ENCODE measurements around the gene PRCD. TPM values are rescaled to one million over a fixed set of nuclear protein-coding genes. Genes with fewer than 3 reads are reported as not detected.
A peak's percentile ranks its signal among the peaks of the same experiment; 100 is the strongest.

Gene PRCD
- total and polyA plus RNA-seq, 2 experiments from 2014 or later: 0.43 to 3.4 TPM

GRCh38 chr17:76546556-76547182 is 6.8 kb downstream of the PRCD start:
- Histone ChIP-seq H3K36me3 (ENCODE audit: low read depth) (no peaks in the 10 kb centered on the region), H3F3A (ENCODE audit: insufficient read depth) (peaks cover 34% of the 10 kb centered on the region), H3K27ac (peak overlapping the region; percentile 67), H3K27me3 (replicated peaks; ENCODE audit: insufficient read depth) (no peaks in the 10 kb centered on the region), H3K79me2 (ENCODE audit: insufficient read depth) (no peaks in the 10 kb centered on the region), H3K9me2 (ENCODE audit: insufficient read depth) (no peaks in the 10 kb centered on the region), H3K9me3 (ENCODE audit: low read depth) (no peaks in the 10 kb centered on the region), H4K20me1 (ENCODE audit: insufficient read depth) (no peaks in the 10 kb centered on the region), H3K4me1 (ENCODE audit: insufficient read depth) (peaks cover 20% of the 10 kb centered on the region), H3K4me3 (no peak overlapping the region), H3K4me2 (ENCODE audit: unreplicated experiment) (peak overlapping the region; percentile 48), H3K9ac (peak overlapping the region; percentile 65), H2AFZ (no peak overlapping the region)
- WGBS, 2 experiments (ENCODE audit: low coverage in 1 of 2, low lambda C conversion rate in 2 of 2, missing lambda C conversion rate in 2 of 2): 50 to 52% methylated on average over 11 of the region's 11 CpGs
- TF ChIP-seq EZH2 (IDR thresholded peaks at IDR 0.05; ENCODE audit: insufficient read depth, poor library complexity, severe bottlenecking) (no peak), EZH2phosphoT487 (IDR thresholded peaks at IDR 0.05; ENCODE audit: insufficient read depth, low read depth) (no peak)
- in situ Hi-C loops (cut with MboI): no loop called here
- peak; percentile 93 for DNase-seq

- H4K20me1 ChIP-seq (ENCODE audit: insufficient read depth): no peaks in the 10 kb centered on the region
- peak overlapping the region; percentile 67 for H3K27ac ChIP-seq
- TF ChIP-seq EZH2 (IDR thresholded peaks at IDR 0.05; ENCODE audit: insufficient read depth, poor library complexity, severe bottlenecking) (no peak), EZH2phosphoT487 (IDR thresholded peaks at IDR 0.05; ENCODE audit: insufficient read depth, low read depth) (no peak)
- WGBS, 2 experiments (ENCODE audit: low coverage in 1 of 2, low lambda C conversion rate in 2 of 2, missing lambda C conversion rate in 2 of 2): 14 to 40% methylated on average over 3 of the region's 3 CpGs
- peaks cover 20% of the 10 kb centered on the region for H3K4me1 ChIP-seq (ENCODE audit: insufficient read depth)
- H3K4me2 ChIP-seq (ENCODE audit: unreplicated experiment): peak overlapping the region; percentile 48
- in situ Hi-C loops (cut with MboI): no loop called here
- H3K4me3 ChIP-seq: no peak overlapping the region
- peak overlapping the region; percentile 65 for H3K9ac ChIP-seq
- H3K36me3 ChIP-seq (ENCODE audit: low read depth): no peaks in the 10 kb centered on the region
- no peaks in the 10 kb centered on the region for H3K9me2 ChIP-seq (ENCODE audit: insufficient read depth)
- no peaks in the 10 kb centered on the region for H3K27me3 ChIP-seq (replicated peaks; ENCODE audit: insufficient read depth)
- H3K9me3 ChIP-seq (ENCODE audit: low read depth): no peaks in the 10 kb centered on the region
- H3K79me2 ChIP-seq (ENCODE audit: insufficient read depth): no peaks in the 10 kb centered on the region
- peak; percentile 77 for DNase-seq
- H2AFZ ChIP-seq: no peak overlapping the region
- H3F3A ChIP-seq (ENCODE audit: insufficient read depth): peaks cover 36% of the 10 kb centered on the region
Observed at GRCh38 chr17:76547183-76547641, 7.4 kb downstream of the PRCD start.

- no peak overlapping the region for H3K4me3 ChIP-seq
- H3K27ac ChIP-seq: no peak overlapping the region
- TF ChIP-seq EZH2 (IDR thresholded peaks at IDR 0.05; ENCODE audit: insufficient read depth, poor library complexity, severe bottlenecking) (no peak), EZH2phosphoT487 (IDR thresholded peaks at IDR 0.05; ENCODE audit: insufficient read depth, low read depth) (no peak)
- H3K79me2 ChIP-seq (ENCODE audit: insufficient read depth): no peaks in the 10 kb centered on the region
- no peak overlapping the region for H3K4me2 ChIP-seq (ENCODE audit: unreplicated experiment)
- H3K9me2 ChIP-seq (ENCODE audit: insufficient read depth): no peaks in the 10 kb centered on the region
- no peaks in the 10 kb centered on the region for H3K27me3 ChIP-seq (replicated peaks; ENCODE audit: insufficient read depth)
- H3K4me1 ChIP-seq (ENCODE audit: insufficient read depth): peaks cover 20% of the 10 kb centered on the region
- no peak overlapping the region for H2AFZ ChIP-seq
- H3K36me3 ChIP-seq (ENCODE audit: low read depth): no peaks in the 10 kb centered on the region
- H4K20me1 ChIP-seq (ENCODE audit: insufficient read depth): no peaks in the 10 kb centered on the region
- H3K9me3 ChIP-seq (ENCODE audit: low read depth): no peaks in the 10 kb centered on the region
- DNase-seq: no peak
- H3K9ac ChIP-seq: 0 out of 2 replicates have a peak overlapping the region, but pooled peaks have one; percentile 65
- H3F3A ChIP-seq (ENCODE audit: insufficient read depth): peaks cover 36% of the 10 kb centered on the region
- 68 to 79% methylated on average over 2 of the region's 2 CpGs for WGBS, 2 experiments (ENCODE audit: low coverage in 1 of 2, low lambda C conversion rate in 2 of 2, missing lambda C conversion rate in 2 of 2)
- in situ Hi-C loops (cut with MboI): no loop called here
Observed at GRCh38 chr17:76547642-76548202, 7.9 kb downstream of the PRCD start.

GRCh38 chr17:76548378-76549214 is 8.8 kb downstream of the PRCD start:
- Histone ChIP-seq H3K79me2 (ENCODE audit: insufficient read depth) (no peaks in the 10 kb centered on the region), H3K9ac (no peak overlapping the region), H3K36me3 (ENCODE audit: low read depth) (no peaks in the 10 kb centered on the region), H2AFZ (no peak overlapping the region), H3K9me2 (ENCODE audit: insufficient read depth) (no peaks in the 10 kb centered on the region), H3K4me2 (ENCODE audit: unreplicated experiment) (no peak overlapping the region), H3K27ac (no peak overlapping the region), H3F3A (ENCODE audit: insufficient read depth) (peaks cover 36% of the 10 kb centered on the region), H4K20me1 (ENCODE audit: insufficient read depth) (no peaks in the 10 kb centered on the region), H3K4me1 (ENCODE audit: insufficient read depth) (peaks cover 20% of the 10 kb centered on the region), H3K9me3 (ENCODE audit: low read depth) (no peaks in the 10 kb centered on the region), H3K4me3 (no peak overlapping the region), H3K27me3 (replicated peaks; ENCODE audit: insufficient read depth) (no peaks in the 10 kb centered on the region)
- TF ChIP-seq EZH2phosphoT487 (IDR thresholded peaks at IDR 0.05; ENCODE audit: insufficient read depth, low read depth) (no peak), EZH2 (IDR thresholded peaks at IDR 0.05; ENCODE audit: insufficient read depth, poor library complexity, severe bottlenecking) (no peak)
- DNase-seq: no peak
- 59 to 66% methylated on average over 9 of the region's 9 CpGs for WGBS, 2 experiments (ENCODE audit: low coverage in 1 of 2, low lambda C conversion rate in 2 of 2, missing lambda C conversion rate in 2 of 2)
- in situ Hi-C loops (cut with MboI): no loop called here

Measured in GM23248 (cell line).